DND-41 (cell line): ENCODE measurements around the gene AVPI1.

Experiments
- EZH2 ChIP-seq: IDR thresholded peaks from 3 replicates; pipeline ENCODE4 v1.6.1; 2012; ENCODE audit warnings: borderline replicate concordance, low read depth, mild to moderate bottlenecking, moderate library complexity, low read length, inconsistent platforms; ENCODE audit not compliant: severe bottlenecking
- TF ChIP-seq, protein P1 (sequence below): IDR thresholded peaks from 2 replicates; pipeline ENCODE4 v1.5.1; 2012; ENCODE audit warnings: borderline replicate concordance, low read length, moderate library complexity, mild to moderate bottlenecking; ENCODE audit not compliant: poor library complexity, severe bottlenecking; ENCODE audit errors: extremely low read depth

DNA sequence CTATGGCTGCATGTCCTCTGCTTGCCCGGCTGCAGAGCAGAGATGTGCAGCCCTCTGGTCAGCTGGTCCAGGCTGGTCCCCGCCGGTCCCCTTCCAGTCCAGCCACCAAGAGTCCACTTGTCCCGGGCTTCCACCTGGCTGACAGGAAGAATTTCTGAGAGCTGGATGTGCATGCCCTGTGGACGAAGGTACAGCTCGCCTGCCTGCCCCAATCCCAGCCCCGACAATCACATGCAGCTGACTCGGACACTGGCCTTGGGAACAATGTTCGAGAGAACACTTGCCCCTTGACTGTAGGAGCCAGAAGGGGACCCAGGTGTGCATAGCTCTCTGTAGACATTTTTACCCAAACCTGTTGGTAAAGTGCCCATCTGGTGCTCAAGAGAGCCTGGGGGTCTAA, 11.8 kb downstream of the AVPI1 start:
- TF ChIP-seq, protein P1, sequence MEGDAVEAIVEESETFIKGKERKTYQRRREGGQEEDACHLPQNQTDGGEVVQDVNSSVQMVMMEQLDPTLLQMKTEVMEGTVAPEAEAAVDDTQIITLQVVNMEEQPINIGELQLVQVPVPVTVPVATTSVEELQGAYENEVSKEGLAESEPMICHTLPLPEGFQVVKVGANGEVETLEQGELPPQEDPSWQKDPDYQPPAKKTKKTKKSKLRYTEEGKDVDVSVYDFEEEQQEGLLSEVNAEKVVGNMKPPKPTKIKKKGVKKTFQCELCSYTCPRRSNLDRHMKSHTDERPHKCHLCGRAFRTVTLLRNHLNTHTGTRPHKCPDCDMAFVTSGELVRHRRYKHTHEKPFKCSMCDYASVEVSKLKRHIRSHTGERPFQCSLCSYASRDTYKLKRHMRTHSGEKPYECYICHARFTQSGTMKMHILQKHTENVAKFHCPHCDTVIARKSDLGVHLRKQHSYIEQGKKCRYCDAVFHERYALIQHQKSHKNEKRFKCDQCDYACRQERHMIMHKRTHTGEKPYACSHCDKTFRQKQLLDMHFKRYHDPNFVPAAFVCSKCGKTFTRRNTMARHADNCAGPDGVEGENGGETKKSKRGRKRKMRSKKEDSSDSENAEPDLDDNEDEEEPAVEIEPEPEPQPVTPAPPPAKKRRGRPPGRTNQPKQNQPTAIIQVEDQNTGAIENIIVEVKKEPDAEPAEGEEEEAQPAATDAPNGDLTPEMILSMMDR: no peak
- no peak for TF ChIP-seq EZH2
